ENCODE data around the gene L1CAM. TPM values are rescaled to one million over a fixed set of nuclear protein-coding genes. Genes with fewer than 3 reads are reported as not detected.

The L1CAM gene
- polyA plus RNA-seq, 1 donor, result 2.5 TPM

DNA sequence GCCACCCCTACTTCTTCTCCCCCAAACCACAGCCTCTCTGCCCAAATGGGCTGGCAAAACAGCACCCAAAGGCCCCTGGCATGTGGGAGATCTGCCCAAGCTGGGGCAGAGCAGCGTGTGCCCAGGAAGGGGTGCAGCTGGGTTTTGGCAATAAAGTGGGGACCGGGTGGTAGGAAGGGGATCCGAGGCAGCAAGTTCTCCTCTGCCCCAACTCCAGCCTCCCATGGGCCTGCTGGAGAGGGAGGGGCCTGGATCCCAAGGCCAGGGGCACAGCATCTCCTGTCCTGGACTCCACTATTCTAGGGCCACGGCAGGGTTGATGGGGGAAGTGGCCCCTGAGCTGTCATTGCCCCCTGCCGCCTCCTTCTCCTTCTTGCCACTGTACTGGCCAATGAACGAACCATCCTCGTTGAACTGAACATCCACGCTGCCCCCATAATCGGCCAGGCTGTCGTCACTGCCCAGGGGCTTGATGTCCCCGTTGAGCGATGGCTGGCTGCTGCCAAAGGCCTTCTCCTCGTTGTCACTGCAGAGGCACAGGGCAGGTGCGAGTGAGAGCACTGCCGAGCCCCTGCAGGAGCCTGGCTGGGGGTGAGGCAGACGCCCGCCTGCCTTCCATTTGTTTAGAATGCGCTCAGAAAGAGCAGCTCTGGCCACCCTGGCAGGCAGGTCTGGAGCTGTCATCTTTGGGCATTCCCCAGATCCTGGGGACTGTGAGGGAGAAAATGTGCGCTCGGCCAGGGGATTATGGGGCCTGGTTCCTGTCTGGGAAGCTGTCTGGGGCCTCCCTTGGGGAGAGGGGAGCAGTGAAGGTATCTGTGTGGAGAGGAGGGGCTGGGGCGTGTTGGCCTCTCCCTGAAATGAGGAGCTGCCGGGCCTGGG, 23.4 kb downstream of the L1CAM start:
- no peak for DNase-seq

DNA sequence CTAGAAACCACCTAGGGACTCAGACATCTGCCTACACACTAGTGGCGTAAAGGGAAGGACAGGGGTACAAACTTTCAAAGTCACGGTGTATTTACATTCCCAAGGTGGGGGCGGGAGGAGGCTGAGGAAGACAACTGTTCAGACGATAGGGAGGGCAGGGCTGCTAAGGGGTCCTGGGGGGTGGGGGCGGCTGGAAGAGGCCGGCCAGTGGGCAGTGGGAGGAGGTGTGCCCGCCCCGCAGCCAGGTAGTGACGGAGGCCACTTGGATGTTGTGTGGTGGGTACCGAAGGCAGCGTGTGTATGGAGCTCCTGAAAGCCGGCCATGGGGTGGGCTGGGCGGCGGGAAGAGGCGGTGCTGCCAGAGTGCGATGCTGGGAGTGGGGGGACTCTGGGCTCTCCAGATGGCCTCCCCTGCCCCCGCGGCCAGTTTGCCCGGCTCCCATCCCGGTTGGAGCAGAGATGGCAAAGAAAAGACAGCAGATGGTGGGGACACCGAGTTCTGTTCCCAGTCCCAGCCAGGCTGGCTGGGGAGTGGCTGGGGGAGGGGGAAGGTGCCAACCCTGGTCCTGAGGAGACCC, 24.2 kb downstream of the L1CAM start:
- DNase-seq, result no peak

DNA sequence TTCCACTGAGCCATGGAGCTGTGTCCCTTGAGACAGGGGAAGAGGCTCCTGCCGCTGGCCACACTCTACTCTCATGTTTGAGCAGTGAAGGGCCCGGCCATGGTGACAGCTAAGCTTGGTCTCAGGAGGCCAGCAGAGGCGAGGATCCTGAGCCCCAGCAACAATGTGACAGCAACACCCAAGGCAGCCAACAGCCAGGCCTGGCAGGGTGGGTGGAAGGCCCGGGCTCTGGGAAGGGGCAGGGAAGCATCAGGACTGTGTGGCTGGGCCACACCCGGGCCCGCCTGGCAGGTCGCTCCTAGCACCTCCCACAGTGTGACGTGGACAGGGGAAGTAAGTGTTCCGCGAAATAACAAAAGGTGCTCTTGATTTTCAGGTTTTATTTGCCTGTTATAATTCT, 24.8 kb downstream of the L1CAM start:
- DNase-seq, result no peak

DNA sequence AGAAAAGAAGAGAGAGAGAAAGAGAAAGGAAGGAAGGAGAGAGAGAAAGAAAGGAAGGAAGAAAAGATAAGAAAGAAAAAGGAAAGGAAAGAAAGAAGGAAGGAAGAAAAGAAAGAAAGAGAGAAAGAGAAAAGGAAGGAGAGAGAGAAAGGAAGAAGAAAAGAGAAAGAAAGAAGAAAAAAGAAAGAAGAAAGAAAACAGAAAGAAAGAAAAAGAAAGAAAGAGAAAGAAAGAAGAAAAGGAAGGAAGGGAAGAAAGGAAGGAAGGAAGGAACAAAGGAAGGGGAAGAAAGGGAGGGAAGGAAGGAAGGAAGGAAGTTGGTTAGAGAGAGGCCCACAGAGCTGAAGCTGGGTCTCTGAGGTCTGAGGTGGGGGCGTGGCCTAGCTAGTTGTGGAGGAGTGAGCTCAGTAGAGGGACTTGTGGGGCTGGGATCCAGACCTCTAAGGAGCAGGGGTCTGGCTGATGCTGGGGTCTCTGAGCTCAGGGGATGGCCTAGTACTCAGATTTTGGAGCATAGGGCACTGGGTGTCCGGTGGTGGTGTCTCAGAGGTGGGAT, 28.5 kb downstream of the L1CAM start:
- DNase-seq, result no peak

DNA sequence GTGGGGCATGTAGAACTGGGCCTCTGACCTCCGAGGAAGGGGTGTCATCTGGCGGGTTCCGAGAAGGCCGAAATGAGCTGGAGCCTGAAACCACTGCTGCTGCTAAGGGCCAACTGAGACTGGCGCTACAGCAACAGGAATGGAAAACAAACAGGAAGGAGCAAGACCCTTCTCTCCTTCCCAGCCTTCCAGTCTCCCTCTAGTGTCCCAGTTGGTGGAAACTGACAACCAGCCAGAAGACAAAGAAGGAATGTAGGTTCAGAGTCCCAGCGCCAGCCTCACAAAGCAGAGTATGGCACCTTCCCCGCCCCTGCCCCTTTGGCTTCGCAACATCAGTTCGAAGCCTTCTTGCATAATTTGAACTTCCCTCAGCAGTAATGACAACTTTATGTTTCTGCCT, 31.3 kb downstream of the L1CAM start:
- no peak for DNase-seq

DNA sequence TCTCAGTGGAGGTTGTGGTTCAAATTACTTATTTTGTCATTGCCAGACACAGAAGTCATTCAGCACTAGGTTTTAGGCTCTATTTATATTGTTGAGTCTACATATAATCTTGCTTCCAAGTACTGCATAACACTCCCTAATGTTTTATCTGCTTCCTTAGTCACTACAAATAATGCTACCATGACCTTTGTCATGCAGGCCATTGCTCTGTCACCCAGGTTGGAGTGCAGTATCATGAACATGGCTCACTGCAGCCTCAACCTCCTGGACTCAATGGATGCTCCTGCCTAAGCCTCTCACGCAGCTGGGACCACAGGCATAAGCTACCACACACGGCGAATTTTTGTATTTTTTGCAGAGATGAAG, 32.1 kb downstream of the L1CAM start:
- DNase-seq, result no peak

DNA sequence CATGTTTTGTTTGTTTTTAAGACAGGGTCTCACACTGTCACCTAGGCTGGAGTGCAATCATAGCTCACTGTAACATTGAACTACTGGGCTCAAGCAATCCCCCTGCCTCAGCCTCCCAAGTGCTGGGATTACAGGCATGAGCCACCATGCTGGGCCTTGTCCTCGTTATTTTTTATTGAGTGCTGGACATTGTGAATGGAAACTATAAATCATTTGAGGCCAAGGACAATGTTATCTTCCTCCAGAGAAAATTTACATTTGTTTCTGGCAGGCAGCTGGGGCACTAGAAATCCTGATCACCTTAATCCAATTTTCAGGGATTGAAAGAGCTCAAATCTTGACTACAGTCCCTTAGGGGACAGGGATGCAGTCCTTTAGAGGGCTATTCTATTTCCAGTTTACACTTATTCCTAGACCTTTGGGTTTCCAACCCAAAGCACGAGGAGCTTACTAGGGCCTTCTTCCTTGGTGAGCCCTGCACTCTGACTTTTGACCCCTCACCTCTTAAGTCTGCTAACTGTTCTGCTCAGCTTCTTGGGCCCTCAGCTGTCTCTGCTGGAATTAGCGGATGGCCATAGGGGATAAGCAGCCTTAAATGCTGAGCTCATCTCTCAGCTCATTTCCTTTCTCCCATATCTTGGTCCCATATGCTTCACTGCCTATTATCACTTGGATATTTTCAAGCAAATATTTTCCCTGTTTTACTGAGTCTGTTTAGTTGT, 32.6 kb downstream of the L1CAM start:
- DNase-seq, result no peak

DNA sequence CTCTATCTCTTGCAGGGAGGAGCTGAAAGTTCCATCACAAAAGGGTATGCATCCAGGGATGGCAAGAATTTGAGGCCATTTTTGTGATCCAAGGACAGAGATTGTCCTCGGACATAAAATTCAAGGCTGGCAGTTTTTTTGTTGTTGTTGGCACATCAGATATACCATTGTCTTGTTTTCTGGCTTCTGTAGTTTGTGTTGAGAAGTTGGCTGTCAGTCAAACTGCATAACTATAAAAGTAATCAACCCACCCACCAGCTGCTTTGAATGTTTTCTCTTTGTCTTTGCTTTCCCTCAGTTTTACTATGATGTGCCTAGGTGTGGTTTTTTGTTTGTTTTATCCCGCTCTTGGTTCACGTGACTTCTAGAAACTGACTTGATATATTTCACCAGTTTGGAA, 34.0 kb downstream of the L1CAM start:
- DNase-seq, result no peak

DNA sequence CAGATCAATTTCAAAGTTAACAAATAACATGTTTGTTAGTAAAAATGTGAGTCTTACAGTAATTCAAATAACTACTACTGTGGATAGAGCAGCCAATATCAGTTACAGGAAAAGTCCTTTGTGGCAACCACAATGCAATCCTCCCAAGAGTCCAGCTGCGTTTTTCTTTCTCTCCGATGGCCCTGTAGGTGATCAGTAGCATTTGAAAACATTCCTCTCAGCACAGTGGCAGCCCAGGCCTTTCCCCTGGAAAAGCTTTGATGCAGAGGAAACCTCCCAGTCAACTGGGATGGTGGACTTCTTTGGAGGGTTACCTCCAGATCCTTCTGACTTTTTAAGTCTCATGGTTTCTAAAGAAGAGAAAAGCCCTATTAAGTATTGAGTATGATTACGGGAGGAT, 37.6 kb downstream of the L1CAM start:
- DNase-seq, result no peak

DNA sequence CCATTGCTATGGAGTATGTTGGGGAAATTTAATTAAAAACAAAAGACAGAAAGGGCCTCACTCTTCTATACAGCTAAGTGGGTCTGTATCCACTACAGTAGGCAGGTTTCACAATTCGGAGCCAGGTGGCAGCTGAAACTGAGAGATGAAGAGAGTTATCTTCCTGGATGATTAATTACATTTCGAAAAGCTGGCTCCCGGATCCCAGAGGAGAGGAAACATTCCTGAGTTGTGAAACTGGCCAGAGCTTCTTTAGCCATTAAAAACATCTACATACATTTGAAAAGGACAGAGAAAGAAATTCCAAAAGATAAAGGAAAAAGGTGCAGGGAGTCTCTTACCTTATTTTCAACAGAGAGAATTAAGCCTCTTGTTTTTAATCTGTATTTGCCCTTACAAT, 40.1 kb downstream of the L1CAM start:
- no peak for DNase-seq

DNA sequence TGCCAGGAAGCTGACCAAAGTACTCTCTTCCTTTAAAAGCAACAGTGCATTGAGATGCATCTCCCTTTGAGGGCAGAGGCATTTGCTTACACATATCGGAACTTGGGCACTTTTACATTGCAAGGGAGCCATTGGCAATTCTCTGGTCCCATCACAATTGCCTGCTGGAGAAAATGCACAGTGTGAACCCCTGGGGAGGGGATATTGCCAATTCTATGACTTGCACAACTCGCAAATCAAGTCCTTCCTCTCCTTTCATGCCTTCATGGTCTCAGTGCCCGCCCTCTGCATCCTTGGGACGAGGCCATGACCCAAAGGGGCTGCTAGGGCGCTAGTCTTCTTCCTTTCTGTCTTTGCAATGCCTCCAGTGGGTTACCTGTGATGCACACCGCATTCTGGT, 40.8 kb downstream of the L1CAM start:
- no peak for DNase-seq

DNA sequence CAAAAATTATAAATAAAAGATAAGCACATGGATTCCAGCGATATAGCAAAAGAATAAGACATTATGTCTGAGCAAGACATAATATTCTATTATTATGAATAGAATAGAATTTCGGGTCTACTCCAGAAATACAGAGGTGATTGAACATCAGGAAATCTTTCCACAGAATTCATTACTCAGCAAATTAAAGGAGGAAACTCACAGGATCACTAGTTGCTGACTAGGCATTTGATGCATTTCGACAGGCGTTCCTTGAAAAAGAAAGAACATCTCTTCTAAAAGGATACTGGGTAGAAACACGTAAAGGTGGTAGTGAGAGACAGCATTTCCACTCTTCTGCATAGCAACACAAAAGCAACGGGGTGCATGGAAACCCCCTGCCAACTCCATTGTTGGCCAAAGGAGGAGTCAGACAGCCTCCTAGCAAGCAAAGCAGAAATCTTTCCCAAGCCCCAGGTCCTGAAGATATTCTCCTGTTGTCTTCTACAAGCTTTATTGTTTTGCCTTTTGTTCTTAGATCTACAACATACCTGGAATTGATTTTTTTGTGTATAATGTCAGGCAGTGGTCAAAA, 41.4 kb downstream of the L1CAM start:
- no peak for DNase-seq

DNA sequence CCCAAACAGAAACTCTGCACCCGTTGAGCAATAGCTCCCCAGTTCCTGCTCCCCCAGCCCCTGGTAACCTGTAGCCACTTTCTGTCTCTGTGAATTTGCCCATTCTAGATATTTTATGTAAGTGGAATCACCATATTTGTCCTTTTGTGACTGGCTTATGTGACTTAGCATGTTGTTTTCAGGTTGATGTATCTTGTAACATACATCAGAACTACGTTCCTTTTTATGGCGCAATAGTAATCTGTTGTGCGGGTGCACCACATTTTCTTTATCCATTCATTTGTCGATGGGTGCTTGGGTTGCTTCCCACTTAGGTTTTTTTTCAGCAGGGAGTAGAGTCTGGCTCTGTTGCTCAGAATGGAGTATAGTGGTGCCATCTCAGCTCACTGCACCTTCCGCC, 49.1 kb downstream of the L1CAM start:
- DNase-seq, result no peak

DNA sequence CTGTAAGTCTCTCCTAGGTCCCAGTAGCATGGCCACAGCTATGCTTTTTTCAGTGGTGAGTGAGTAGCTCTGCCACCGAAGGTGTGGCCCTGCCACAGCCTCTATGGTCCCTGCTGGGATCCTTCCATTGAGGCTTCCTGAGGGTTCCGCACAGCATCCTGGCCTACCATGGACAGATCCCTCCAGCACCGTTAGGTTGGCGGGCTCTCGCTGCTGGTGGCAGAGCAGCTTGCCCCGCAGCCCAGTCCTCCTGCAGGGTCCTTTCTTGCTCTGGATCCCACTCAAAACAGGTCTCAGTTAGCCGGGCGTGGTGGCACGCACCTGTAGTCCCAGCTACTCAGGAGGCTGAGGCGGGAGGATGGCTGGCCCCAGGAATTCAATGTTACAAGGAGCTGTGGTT, 53.2 kb downstream of the L1CAM start:
- no peak for DNase-seq

DNA sequence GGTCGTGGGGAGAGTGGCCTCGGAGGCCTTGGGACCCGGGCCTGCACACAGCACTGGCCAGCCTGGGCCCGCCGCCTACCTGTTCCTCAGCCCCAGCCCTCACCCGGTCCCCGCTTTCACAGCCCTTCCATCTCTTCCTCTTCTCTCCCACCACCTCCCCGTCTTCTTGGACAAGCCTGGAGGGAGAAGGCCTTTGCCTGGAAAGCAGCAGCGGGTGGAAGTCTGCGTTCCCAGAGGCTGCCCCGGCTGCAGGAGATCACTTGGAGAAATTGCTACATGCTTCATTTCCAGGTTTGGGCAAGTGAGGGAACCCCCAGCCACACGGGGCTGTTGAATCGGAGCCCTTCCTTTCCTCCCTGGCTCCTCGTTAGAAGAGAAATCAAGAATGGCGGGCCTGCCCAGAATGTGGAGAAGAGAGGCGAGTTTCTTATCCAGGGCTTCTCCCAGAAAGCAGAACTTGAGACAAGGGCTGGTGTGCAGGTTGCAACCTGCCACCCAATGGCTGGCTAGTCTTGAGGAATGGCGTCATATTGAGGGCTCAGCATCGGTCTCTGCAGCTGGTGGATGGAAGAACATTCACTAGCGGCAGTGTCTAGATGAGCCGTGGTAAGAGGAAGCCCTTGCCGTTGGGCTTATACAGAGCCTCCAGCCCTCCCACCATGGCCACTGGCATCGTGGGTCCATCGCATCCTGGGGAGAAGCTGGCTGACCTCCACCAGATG, 54.4 kb downstream of the L1CAM start:
- DNase-seq, result no peak

DNA sequence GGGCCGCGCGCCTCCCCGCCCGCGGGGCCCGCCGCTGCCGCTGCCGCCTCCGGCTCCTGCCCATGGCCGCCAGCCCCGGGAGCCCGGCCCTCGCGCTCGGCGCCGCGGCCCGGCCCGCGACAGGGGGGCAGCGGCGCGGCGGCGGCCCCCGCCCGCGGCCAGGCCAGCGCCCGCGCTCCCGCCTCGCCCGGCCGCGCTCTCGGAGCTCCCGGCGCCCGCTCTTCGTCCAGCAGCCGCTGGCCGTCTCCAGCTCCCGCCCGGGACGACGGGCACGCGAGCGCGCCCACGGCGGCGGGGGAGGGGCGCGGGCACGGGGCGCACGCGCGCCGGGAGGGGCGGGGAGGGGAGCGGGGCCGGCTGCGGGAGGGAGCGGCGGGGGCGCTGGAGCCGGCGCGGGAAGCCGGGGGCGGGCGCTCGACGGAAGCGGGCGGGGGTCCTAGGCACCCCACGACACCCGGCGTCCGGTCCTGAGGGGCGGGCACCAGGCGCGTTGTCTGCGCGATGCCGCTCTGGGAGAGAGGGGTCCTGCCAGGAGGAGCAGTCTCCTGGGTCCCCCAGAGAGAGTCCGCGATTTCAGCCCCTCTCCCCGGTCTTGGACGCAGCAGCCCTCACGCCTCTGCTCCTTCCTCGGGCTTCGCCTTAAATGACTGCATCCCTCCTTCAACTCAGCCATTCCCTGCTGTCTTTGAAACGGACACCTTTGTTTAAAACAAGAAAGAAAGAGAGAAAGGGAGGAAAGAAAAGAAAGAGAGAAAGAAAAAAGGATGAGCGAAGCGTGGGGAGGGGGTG, 55.1 kb downstream of the L1CAM start:
- no peak for DNase-seq

DNA sequence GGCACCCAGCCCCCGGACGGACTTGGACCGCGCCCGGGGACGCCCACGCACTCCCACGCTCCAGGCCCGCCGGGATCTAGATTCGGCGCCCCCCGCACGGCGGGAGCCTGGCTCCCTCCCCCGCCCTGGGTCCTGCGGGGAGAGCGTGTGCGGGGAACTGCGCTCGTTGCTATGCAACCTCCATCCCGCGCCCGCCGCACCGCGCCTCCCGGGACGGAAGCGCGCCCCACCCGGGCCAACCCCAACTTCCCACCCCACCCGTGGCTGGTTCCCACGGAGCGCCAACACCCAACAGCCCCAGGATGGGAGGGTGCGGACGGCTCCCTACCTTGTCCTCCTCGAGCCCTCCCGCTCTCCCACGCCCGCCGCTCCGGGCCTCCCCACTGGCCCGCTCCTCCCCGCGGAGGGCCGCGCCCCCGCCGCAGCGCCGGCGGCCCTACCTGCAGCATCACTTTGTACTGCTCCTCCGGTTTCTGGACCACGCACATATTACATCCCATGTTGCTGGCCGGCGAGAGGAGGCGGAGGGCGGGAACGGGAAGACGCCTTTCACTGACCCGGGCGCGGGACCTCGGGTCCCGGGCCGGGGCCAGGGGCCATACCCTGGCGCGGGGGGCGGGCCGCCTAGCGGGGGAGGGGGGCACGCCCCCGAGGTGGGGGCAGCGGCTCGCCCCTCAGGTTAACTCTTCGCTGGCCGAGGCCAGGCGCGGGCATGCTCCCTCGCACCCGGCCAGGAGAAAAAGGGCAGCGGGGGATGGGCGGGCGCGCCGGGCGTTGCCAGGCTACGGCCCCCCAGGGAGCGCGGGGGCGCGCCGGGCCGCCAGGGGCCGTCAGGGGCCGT, 56.0 kb downstream of the L1CAM start, which contains the start of gene PDZD4:
PDZD4 (minus strand) TSS at position 746 of the 841 bp plus-strand sequence; CDS start at position 500, 246 bp downstream.
- DNase-seq, result no peak

DNA sequence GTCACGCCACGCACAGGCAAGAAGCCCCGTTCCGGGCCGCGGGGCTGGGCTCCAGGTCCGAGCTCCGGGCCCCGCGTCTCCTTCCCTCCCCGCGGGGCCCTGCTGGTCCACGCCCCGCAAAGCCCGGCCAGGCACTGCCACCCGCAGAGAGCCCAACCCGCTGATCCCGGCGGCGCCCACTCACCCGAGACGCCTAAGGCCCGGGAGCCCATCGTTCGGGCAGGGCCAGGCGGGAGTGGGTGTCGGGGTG, 56.5 kb downstream of the L1CAM start:
- no peak for DNase-seq

DNA sequence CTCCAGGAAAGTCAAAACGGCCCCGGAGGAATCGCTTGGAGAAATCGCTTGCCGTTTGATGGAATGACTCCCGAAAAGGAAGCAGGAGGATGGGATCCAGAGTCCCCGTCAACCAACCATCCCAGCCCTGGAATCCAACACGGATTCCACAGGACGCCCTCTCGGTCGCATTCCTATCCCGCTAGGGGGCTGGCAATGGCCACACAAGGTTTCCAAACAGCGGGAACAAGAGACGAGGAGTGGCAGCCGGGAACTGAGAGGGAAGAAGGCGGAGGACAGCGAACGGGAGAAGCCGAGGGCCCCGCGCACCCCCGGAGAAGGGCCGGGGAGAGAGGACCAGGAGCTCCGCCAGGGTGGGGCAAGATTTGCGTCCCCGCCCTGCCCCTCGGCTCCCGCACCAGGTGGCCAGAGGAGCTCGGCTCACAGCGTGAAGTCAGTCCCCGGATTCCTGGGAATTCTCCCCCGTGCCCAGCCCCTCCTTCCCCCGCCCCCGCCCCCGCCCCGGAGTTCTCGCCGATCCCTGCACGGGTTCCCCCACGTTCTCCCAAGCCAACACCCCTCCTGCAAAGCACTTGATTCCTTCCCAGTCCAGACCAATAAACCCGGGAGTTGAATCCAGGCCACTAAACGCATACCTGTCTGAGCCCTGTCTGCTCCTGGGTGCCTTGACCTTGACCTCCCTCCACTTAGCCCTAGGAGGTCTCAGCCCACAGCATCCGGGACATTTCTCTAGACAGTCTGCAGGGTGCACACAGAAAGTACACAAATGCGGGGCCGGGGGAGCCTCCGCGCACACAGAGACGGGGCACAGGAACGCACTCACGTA, 57.0 kb downstream of the L1CAM start:
- DNase-seq, result no peak

DNA sequence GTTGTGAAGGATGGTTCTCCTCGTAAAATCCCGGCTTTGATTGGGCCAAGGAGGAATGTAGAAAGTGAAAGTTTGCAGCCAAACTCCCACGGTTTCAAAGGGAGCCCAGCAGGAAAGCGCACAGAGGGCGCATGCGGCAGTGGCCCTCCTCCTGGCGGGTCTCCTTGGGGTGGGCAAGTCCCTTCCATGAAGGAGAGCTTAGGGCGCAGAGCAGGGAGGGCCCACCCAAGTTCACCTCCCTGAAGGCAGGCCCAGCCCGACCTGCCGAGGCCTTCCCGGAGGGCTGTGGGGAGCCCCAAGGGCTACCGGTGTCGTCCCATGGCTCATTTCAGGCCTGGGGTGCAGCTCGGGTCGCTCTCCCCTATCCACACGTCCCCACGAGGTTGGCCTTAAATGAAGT, 57.7 kb downstream of the L1CAM start:
- DNase-seq, result no peak

All from hindlimb muscle (tissue), 1 donor.